ENCODE measurements around the gene ULK1.

Gene ULK1

DNA sequence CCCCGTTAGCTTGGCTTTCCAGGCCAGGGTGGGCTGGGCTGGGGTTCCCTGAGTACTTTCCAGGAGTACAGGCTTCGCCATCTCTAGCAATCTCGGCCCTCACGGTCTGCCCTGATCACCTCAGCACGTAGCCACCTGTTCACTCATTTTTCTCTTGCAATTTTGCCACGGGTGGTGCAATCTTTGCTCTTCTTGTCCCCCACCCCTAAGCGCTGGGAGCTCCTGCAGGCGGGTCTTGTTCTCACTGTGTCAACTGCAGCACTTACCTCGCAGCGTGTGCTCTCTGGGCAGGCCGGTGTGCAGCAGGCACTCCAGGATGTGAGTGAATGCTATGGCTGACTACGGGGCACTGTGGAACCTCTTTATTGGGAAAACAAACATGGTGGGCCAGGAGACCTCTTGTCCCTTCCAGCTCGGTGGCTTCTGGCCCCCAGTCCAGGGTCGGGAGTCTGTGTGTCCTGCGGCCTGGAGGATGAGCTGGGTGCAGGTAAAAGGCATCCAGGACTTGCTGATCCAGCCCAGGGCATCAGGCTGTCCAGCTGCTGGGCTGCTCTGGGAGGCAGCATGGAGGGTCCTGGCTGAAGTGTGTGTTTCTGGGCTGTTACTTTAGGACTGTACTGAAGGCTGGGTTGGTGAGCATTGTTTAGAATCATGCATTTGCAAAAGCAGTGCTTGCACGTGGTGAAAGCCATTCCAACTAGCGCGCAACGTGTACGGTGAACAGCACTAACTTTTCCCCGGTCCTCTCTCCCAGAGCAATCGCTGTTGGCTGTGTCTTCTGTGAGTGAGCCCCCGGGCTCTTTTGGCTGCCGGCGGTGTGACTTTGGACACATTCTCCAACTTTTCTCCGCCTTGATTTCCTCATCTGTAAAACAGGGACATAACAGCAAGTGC is 1.5 kb upstream of the ULK1 start:
- DNase-seq (ENCODE audit: low spot score) = peak; percentile 3

DNA sequence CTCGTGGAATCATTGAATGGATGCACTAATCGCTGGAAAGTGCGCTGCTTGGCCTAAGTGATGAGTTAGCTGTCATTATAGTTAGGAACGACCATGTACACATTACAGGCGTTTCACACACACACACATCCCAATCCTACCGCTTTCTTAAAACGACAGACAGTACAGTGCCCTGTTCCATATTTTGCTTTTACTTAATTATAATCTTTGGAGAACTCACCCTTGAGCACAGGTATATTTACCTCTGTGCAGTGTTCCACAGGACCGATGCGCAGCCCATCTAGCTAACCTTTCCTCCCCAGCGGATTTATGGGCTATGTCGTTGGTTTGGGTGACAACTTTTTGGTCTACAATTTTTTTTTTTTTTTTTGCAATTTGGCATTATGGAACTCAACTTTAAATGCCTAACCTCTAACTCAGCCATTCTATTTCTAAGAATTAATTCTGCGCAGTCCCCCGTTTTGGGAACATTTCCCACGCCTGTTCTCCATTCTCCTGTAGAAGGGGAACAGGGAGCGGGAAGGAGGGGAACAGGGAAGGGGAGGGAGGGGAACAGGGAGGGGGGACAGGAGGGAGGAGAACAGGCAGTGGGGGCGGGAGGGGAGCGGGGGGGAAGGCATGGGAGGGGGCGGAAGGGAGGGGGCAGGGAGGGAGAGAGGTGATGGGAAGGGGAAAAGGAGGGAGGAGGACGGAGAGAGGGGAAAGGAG is 663 bp upstream of the ULK1 start:
- peak; percentile 64 for DNase-seq (ENCODE audit: low spot score)

GRCh38 chr12:131894981-131895639 is 688 bp downstream of the ULK1 start:
- DNase-seq (ENCODE audit: low spot score) = peak; percentile 20

GRCh38 chr12:131895640-131896079 is 1.2 kb downstream of the ULK1 start:
- DNase-seq (ENCODE audit: low spot score) = no peak

- DNase-seq (ENCODE audit: low spot score) = peak; percentile 98
Measured at GRCh38 chr12:131896080-131896810, 1.8 kb downstream of the ULK1 start.

GRCh38 chr12:131896811-131897270 is 2.4 kb downstream of the ULK1 start:
- DNase-seq (ENCODE audit: low spot score) = no peak

DNA sequence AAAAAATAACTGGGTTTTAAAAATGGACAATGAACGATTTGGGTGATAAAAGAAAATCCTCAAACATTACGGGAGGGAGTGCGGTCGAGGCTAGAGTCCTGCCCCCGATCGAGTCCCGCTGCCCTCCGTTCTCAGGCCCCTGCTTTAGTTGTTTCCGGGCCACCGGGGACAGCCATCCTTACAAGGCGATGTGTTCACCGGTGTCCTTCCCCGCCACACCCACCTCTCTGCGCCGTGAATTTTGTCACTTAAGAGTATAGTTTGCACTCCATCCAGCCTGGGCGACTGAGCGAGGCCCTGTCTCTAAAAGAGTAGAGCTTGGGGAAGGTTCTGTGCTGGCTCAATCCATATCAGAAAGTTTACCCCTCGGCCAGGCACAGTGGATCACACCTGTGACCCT is 2.9 kb downstream of the ULK1 start:
- no peak for DNase-seq (ENCODE audit: low spot score)

DNA sequence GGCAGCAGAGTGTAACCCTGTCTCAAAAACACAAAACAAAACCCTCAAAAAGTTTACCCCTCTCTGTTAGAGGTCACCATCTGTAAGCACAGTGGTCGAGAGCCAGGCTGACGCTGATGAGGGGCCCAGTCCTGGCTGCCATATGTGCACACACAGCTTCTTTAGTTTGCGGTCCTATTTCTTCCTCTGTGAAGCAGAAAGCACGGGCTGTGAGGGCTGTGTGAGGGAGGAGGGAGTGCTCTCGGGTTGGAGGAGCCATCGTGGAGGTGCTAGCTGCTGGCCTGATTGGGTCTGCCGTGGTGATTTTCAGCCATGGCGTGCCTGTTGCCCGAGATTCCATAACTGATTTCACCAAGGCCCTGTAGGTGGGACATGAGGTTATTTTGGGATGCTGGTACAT is 3.5 kb downstream of the ULK1 start:
- no peak for DNase-seq (ENCODE audit: low spot score)

- DNase-seq (ENCODE audit: low spot score) = no peak
Measured at GRCh38 chr12:131900397-131900796, 6.0 kb downstream of the ULK1 start.

- DNase-seq (ENCODE audit: low spot score) = no peak
Measured at GRCh38 chr12:131901431-131902331, 7.3 kb downstream of the ULK1 start.

DNA sequence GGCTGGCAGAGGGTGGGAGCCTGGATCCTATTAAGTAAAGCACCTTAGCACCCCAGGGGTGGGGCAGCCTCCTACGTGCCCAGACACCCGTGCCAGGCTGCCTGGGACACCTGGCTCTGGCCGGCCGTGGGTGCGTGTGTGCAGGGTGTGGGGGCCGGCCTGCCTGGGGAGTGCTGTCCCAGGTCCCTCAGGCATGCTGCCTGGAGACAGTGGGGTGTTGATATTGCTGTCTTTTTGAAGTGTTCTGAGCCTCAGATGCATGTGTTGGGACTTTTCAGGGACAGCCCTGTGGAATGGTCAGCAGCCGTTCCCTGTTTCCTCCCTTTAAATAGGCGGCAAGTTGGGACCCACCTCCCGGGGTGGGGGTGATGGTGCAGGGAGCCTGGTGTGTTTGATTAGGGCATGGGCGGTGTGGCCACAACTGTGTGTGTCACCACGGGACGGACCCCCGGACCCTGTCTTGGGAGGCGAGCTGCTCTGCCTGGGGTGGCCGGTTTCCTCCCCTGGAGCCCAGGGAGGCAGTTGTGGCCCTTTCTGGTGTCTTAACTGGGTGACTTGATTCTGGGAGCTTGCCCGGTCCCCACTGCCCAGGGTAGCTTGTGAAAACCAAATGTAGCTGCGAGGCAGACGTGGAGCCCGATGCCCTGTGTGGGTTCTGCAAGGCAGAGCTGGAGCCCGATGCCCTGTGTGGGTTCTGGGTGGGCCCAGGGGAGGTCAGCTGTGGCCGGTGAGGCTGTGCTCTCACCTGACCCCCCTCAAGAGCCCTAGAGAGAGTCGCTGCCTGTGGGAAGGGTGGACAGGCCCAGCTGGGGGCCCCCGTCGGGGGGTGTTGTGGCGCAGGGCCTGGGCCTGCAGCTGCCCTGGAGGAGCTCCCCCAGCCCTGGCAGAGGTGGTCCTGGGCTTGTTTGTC is 8.2 kb downstream of the ULK1 start:
- no peak for DNase-seq (ENCODE audit: low spot score)

DNA sequence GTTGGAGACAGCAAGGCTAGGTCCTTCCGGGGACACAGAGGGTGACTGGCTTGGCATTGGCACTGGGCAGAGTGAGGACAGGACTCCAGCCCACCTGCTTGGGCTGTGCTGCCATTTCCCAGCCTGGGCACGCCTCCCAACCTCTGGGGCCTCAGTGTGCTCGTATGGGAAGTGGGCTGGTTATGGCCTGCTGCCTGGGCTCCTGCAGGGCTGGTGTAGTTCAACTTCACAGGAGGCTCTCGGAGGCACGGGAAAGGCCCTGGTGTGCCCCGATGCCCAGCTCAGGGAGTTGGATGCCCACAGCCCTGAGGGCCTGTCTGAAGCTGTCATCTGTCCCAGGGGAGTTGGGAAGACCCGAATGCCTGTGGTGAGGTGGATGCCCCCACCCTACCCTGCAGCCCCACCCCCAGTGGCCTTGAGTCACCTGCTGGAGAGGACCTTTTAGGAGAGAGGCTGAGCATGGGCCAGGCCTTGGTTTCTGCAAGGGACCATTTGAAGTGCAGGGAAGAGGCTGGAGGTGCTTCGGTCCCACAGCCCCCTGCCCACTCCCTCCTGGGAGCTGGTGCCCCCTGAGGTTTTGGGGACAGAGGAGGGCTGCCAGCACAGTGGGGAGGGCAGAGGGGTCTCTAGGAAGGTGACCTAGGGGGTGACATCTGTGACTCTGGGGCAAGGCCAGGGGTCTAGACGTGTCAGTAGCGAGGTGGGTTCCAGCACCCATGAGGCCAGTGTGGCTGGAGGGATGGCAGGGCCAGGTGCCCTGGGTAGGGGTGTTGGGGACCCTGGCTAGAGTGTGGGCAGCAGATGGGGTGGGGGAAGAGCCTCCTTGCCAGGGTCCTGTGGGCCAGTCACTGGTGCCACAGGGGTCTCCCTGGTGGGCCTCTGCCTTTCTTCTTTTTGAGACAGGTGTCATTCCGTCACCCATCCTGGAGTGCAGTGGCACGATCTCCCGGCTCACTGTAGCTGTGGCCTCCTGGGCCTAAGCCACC is 9.1 kb downstream of the ULK1 start:
- no peak for DNase-seq (ENCODE audit: low spot score)

DNA sequence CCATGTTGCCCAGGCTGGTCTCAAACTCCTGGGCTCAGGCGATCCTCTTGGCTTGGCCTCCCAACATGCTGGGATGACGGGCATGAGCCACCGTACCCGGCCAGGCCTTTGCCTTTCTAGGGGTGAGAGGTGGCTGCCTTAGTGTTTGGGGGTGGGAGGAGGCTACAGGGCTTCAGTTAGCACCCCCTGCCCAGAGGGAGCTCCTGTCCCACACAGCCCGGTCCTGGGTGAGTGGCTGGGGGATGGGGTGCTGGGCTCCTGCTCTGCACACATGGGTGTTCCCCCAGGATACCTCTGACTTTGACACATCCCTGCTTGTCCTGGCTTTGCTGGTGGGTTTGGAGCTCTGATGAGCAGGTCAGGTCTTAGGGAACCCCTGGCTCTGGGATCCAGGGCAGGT is 9.9 kb downstream of the ULK1 start:
- no peak for DNase-seq (ENCODE audit: low spot score)

DNA sequence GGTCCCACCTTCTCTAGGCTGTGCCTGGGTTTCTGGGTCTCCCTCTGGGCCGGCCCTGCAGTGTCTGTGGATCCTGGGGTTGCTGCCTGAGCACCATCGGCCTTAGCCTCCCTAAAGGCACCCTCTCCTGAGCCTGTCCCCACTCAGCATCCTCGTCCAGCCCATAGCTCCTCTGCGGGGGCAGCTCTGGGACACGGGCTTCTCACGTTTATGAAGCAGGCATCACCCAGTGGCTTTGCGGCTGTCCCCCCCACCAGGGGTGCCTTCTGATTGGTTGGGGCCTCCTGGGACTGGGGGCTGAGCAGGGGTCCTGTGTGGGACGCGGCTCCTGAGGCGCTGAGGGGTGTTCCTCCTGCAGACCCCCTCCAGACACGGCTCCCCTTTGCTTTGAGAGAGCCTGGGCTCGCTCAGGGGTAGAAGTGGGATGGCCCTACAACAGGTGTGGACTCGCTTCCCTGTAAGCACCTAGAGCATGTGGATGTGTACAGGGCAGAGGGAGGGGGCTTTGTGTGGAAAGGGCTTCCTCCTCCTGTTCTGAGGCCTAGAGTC is 10.7 kb downstream of the ULK1 start:
- no peak for DNase-seq (ENCODE audit: low spot score)

DNA sequence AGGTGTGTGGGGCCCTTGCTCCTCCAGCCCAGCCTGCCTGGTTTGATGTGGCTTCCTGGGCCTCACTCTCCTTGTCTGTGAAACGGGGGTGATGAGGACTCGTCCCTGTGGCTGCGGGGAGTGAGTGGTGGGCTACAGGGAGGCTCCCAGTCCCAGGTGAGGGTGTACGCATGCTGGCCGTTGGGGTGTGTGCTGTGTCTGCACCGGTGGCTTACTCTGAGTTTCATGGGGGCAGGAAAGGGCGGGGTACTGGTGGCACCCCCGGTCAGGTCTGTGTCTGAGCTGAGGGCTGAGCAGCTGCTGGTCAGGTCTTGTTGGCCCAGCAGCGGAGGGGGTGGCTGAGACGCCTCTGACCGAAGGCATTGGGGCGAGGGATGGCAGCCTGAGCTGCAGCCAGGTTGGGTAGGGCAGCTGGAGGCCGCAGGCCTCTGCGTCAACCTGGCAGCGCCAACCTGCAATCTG is 11.2 kb downstream of the ULK1 start:
- DNase-seq (ENCODE audit: low spot score) = no peak

GRCh38 chr12:131907379-131908091 is 13.1 kb downstream of the ULK1 start:
- no peak for DNase-seq (ENCODE audit: low spot score)
